Measurements from ENCODE around the gene LMBR1. TPM values are rescaled to one million over a fixed set of nuclear protein-coding genes. Genes with fewer than 3 reads are reported as not detected.

LMBR1 gene
- total and polyA plus RNA-seq, 2 donors (not counting 1 experiment from before 2014, with no cell fraction given): 30.8 to 41.6 TPM

DNA sequence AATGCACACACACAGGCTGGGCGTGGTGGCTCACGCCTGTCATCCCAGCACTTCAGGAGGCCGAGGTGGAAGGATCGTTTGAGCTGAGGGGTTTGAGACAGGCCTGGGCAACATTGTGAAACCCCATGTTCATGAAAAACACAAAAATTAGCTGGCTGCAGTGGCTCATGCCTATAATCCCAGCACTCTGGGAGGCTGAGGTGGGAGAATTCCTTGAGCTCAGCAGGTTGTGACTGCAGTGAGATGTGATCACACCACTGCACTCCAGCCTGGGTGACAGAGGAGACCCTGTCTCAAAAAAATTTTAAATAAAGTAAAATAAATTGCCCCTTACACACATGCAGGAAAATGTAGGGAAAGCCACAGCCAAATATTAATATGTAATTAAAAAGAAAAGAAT is 208.3 kb downstream of the LMBR1 start:
- no peak for TF ChIP-seq EZH2 (IDR thresholded peaks at IDR 0.05; ENCODE audit: low read length, missing control alignments)
- TF ChIP-seq, protein P1, sequence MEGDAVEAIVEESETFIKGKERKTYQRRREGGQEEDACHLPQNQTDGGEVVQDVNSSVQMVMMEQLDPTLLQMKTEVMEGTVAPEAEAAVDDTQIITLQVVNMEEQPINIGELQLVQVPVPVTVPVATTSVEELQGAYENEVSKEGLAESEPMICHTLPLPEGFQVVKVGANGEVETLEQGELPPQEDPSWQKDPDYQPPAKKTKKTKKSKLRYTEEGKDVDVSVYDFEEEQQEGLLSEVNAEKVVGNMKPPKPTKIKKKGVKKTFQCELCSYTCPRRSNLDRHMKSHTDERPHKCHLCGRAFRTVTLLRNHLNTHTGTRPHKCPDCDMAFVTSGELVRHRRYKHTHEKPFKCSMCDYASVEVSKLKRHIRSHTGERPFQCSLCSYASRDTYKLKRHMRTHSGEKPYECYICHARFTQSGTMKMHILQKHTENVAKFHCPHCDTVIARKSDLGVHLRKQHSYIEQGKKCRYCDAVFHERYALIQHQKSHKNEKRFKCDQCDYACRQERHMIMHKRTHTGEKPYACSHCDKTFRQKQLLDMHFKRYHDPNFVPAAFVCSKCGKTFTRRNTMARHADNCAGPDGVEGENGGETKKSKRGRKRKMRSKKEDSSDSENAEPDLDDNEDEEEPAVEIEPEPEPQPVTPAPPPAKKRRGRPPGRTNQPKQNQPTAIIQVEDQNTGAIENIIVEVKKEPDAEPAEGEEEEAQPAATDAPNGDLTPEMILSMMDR (conservative IDR thresholded peaks at IDR 0.05 in 1 of 2, IDR thresholded peaks at IDR 0.05 in 1 of 2; ENCODE audit: low read depth in 1 of 2, low read length in 2 of 2): no peak
- no peaks in the 10 kb centered on the region for H3K9me3 ChIP-seq (ENCODE audit: control insufficient read depth, insufficient read depth, low read depth, low read length)
- no peaks in the 10 kb centered on the region for H4K20me1 ChIP-seq (ENCODE audit: control insufficient read depth, extremely low read depth, insufficient read depth, low read length)
- H3K27me3 ChIP-seq (ENCODE audit: control insufficient read depth, insufficient read depth, low read length): no peaks in the 10 kb centered on the region
- no peak for DNase-seq (ENCODE audit: low read depth in 2 of 2)
- no peak overlapping the region for H3K4me3 ChIP-seq (replicated peaks in 1 of 4; ENCODE audit: control extremely low read depth in 1 of 4, insufficient read depth in 1 of 4, low read depth in 3 of 4, low read length in 4 of 4)
- no peak overlapping the region for H2AFZ ChIP-seq (ENCODE audit: low read length)
- H3K4me1 ChIP-seq (ENCODE audit: control insufficient read depth, extremely low read depth, insufficient read depth, low read length): no peaks in the 10 kb centered on the region
- H3K9ac ChIP-seq (ENCODE audit: insufficient read depth, low read length): no peak overlapping the region
- H3K27ac ChIP-seq (ENCODE audit: insufficient read depth, low read length): no peak overlapping the region
- no peaks in the 10 kb centered on the region for H3K36me3 ChIP-seq (ENCODE audit: control insufficient read depth, insufficient read depth, low read length)
- no peak overlapping the region for H3K4me2 ChIP-seq (ENCODE audit: extremely low read depth, insufficient read depth, low read length)
- no peaks in the 10 kb centered on the region for H3K79me2 ChIP-seq (ENCODE audit: control insufficient read depth, insufficient read depth, low read length)

DNA sequence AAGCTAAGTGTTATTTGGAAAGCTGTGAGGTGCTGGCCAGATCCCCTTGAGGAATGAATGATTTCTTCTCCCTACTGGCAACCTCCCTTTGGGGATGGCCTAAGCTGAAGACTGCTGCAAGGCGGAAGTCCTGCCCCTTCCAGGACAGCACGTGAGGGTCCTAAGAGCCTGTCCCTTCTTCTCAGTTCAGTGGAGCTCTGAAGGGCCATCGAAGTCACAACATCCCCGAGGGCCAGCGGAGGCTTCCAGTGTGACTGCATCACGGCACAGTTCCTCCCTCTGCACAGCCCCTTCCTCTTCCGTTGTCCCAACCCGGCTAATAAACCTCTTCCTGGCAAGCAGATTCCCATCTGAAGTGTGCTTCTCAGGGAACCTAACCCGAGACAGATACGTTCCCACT is 208.7 kb downstream of the LMBR1 start:
- TF ChIP-seq, protein P1 (conservative IDR thresholded peaks at IDR 0.05 in 1 of 2, IDR thresholded peaks at IDR 0.05 in 1 of 2; ENCODE audit: low read depth in 1 of 2, low read length in 2 of 2): no peak
- no peak for TF ChIP-seq EZH2 (IDR thresholded peaks at IDR 0.05; ENCODE audit: low read length, missing control alignments)
- no peaks in the 10 kb centered on the region for H3K9me3 ChIP-seq (ENCODE audit: control insufficient read depth, insufficient read depth, low read depth, low read length)

DNA sequence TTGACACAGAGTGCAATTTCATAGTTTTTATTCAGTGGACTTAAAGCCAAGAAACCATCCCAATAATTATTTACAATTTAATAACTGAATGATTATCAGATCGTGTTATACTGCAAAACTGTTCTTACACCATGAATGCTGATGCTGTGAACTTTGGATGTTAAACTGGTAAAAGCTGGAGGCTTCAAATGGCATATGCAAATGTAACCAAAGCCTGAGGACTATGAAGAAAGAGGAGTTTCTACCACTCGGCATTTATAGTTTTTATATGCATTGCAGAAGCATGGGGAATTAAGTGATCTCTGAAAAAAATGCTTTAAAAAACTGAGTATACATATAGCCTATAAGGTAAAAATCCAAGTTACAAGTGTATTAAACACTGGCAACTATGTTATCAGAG is 210.1 kb downstream of the LMBR1 start:
- Histone ChIP-seq H3K4me1 (ENCODE audit: control insufficient read depth, extremely low read depth, insufficient read depth, low read length) (no peaks in the 10 kb centered on the region), H3K27me3 (ENCODE audit: control insufficient read depth, insufficient read depth, low read length) (no peaks in the 10 kb centered on the region), H3K36me3 (ENCODE audit: control insufficient read depth, insufficient read depth, low read length) (no peaks in the 10 kb centered on the region), H4K20me1 (ENCODE audit: control insufficient read depth, extremely low read depth, insufficient read depth, low read length) (no peaks in the 10 kb centered on the region), H2AFZ (ENCODE audit: low read length) (no peak overlapping the region), H3K9ac (ENCODE audit: insufficient read depth, low read length) (no peak overlapping the region), H3K4me3 (replicated peaks in 1 of 4; ENCODE audit: control extremely low read depth in 1 of 4, insufficient read depth in 1 of 4, low read depth in 3 of 4, low read length in 4 of 4) (no peak overlapping the region), H3K4me2 (ENCODE audit: extremely low read depth, insufficient read depth, low read length) (no peak overlapping the region), H3K9me3 (ENCODE audit: control insufficient read depth, insufficient read depth, low read depth, low read length) (no peaks in the 10 kb centered on the region), H3K27ac (ENCODE audit: insufficient read depth, low read length) (no peak overlapping the region), H3K79me2 (ENCODE audit: control insufficient read depth, insufficient read depth, low read length) (no peaks in the 10 kb centered on the region)
- TF ChIP-seq EZH2 (IDR thresholded peaks at IDR 0.05; ENCODE audit: low read length, missing control alignments): no peak
- TF ChIP-seq, protein P1 (conservative IDR thresholded peaks at IDR 0.05 in 1 of 2, IDR thresholded peaks at IDR 0.05 in 1 of 2; ENCODE audit: low read depth in 1 of 2, low read length in 2 of 2): no peak
- no peak for DNase-seq (ENCODE audit: low read depth in 2 of 2)

More for the DNA sequence above, 208.7 kb downstream of the LMBR1 start:
- no peaks in the 10 kb centered on the region for H3K27me3 ChIP-seq (ENCODE audit: control insufficient read depth, insufficient read depth, low read length)
- no peaks in the 10 kb centered on the region for H4K20me1 ChIP-seq (ENCODE audit: control insufficient read depth, extremely low read depth, insufficient read depth, low read length)
- no peak overlapping the region for H3K27ac ChIP-seq (ENCODE audit: insufficient read depth, low read length)
- H3K9ac ChIP-seq (ENCODE audit: insufficient read depth, low read length): no peak overlapping the region
- H2AFZ ChIP-seq (ENCODE audit: low read length): no peak overlapping the region
- no peaks in the 10 kb centered on the region for H3K36me3 ChIP-seq (ENCODE audit: control insufficient read depth, insufficient read depth, low read length)
- no peak overlapping the region for H3K4me2 ChIP-seq (ENCODE audit: extremely low read depth, insufficient read depth, low read length)
- H3K4me1 ChIP-seq (ENCODE audit: control insufficient read depth, extremely low read depth, insufficient read depth, low read length): no peaks in the 10 kb centered on the region
- no peak for DNase-seq (ENCODE audit: low read depth in 2 of 2)
- H3K4me3 ChIP-seq (replicated peaks in 1 of 4; ENCODE audit: control extremely low read depth in 1 of 4, insufficient read depth in 1 of 4, low read depth in 3 of 4, low read length in 4 of 4): no peak overlapping the region
- no peaks in the 10 kb centered on the region for H3K79me2 ChIP-seq (ENCODE audit: control insufficient read depth, insufficient read depth, low read length)

All from fibroblast of lung (primary cell).